ENCODE results near the gene DDX24. TPM values are rescaled to one million over a fixed set of nuclear protein-coding genes. Genes with fewer than 3 reads are reported as not detected.

The DDX24 gene
- polyA plus RNA-seq, 1 donor from 2014 or later, result 207 TPM

- Mint-ChIP-seq H3K9me3 (no peaks in the 10 kb centered on the region), H3K4me3 (no peak overlapping the region), H3K27me3 (peaks cover 20% of the 10 kb centered on the region), H3K4me1 (peaks cover 0 to 8% (median 6%) of the 10 kb centered on the region in 3 donors), H3K27ac (no peak overlapping the region), H3K36me3 (peaks cover 2% of the 10 kb centered on the region)
Observed at GRCh38 chr14:94014382-94014781, 66.6 kb downstream of the DDX24 start.

- H3K27ac Mint-ChIP-seq, result no peak overlapping the region
- H3K4me1 Mint-ChIP-seq, result peaks cover 0 to 8% (median 6%) of the 10 kb centered on the region in 3 donors
- peaks cover 3% of the 10 kb centered on the region for H3K36me3 Mint-ChIP-seq
- H3K9me3 Mint-ChIP-seq, result no peaks in the 10 kb centered on the region
- H3K4me3 Mint-ChIP-seq, result peak overlapping the region in 1 of 4 donors; percentile 3
- H3K27me3 Mint-ChIP-seq, result peaks cover 21% of the 10 kb centered on the region
Observed at GRCh38 chr14:94011795-94012194, 69.2 kb downstream of the DDX24 start.

GRCh38 chr14:94010625-94011024 is 70.4 kb downstream of the DDX24 start:
- Mint-ChIP-seq H3K9me3 (no peaks in the 10 kb centered on the region), H3K4me3 (no peak overlapping the region), H3K27me3 (peaks cover 21% of the 10 kb centered on the region), H3K4me1 (peaks cover 0 to 8% (median 6%) of the 10 kb centered on the region in 3 donors), H3K27ac (no peak overlapping the region), H3K36me3 (peaks cover 3% of the 10 kb centered on the region)

GRCh38 chr14:94009767-94010166 is 71.2 kb downstream of the DDX24 start:
- no peaks in the 10 kb centered on the region for H3K9me3 Mint-ChIP-seq
- H3K4me3 Mint-ChIP-seq, result no peak overlapping the region
- H3K27me3 Mint-ChIP-seq, result peaks cover 17% of the 10 kb centered on the region
- peaks cover 0 to 10% (median 8%) of the 10 kb centered on the region in 3 donors for H3K4me1 Mint-ChIP-seq
- H3K27ac Mint-ChIP-seq, result no peak overlapping the region
- peaks cover 1% of the 10 kb centered on the region for H3K36me3 Mint-ChIP-seq

- Mint-ChIP-seq H3K4me3 (no peak overlapping the region), H3K27me3 (peaks cover 21% of the 10 kb centered on the region), H3K27ac (no peak overlapping the region), H3K36me3 (peaks cover 1% of the 10 kb centered on the region), H3K9me3 (no peaks in the 10 kb centered on the region), H3K4me1 (peaks cover 0 to 10% (median 8%) of the 10 kb centered on the region in 3 donors)
Observed at GRCh38 chr14:94008234-94008633, 72.8 kb downstream of the DDX24 start.

GRCh38 chr14:94005324-94006073 is 75.5 kb downstream of the DDX24 start:
- Mint-ChIP-seq H3K9me3 (no peaks in the 10 kb centered on the region), H3K27ac (no peak overlapping the region), H3K4me3 (no peak overlapping the region), H3K27me3 (peaks cover 21% of the 10 kb centered on the region), H3K4me1 (peaks cover 0 to 7% (median 1%) of the 10 kb centered on the region in 3 donors), H3K36me3 (peaks cover 1% of the 10 kb centered on the region)

GRCh38 chr14:94004015-94004414 is 77.0 kb downstream of the DDX24 start:
- H3K27ac Mint-ChIP-seq, result no peak overlapping the region
- H3K9me3 Mint-ChIP-seq, result no peaks in the 10 kb centered on the region
- H3K27me3 Mint-ChIP-seq, result peaks cover 21% of the 10 kb centered on the region
- peaks cover 1% of the 10 kb centered on the region for H3K36me3 Mint-ChIP-seq
- H3K4me1 Mint-ChIP-seq, result peaks cover 0 to 7% (median 1%) of the 10 kb centered on the region in 3 donors
- no peak overlapping the region for H3K4me3 Mint-ChIP-seq

GRCh38 chr14:94003397-94003796 is 77.6 kb downstream of the DDX24 start:
- no peaks in the 10 kb centered on the region for H3K9me3 Mint-ChIP-seq
- H3K27ac Mint-ChIP-seq, result peak overlapping the region in 1 of 3 donors; percentile 48
- no peak overlapping the region for H3K4me3 Mint-ChIP-seq
- peaks cover 0 to 7% (median 1%) of the 10 kb centered on the region in 3 donors for H3K4me1 Mint-ChIP-seq
- peaks cover 1% of the 10 kb centered on the region for H3K36me3 Mint-ChIP-seq
- peaks cover 23% of the 10 kb centered on the region for H3K27me3 Mint-ChIP-seq

- Mint-ChIP-seq H3K4me1 (peaks cover 0 to 7% (median 1%) of the 10 kb centered on the region in 3 donors), H3K27me3 (peaks cover 30% of the 10 kb centered on the region), H3K36me3 (no peaks in the 10 kb centered on the region), H3K4me3 (no peak overlapping the region), H3K27ac (no peak overlapping the region), H3K9me3 (no peaks in the 10 kb centered on the region)
Observed at GRCh38 chr14:94001501-94002396, 79.3 kb downstream of the DDX24 start.

GRCh38 chr14:94001016-94001415 is 80.0 kb downstream of the DDX24 start:
- H3K9me3 Mint-ChIP-seq, result no peaks in the 10 kb centered on the region
- H3K27me3 Mint-ChIP-seq, result peaks cover 31% of the 10 kb centered on the region
- H3K4me1 Mint-ChIP-seq, result peaks cover 0 to 7% (median 1%) of the 10 kb centered on the region in 3 donors
- H3K27ac Mint-ChIP-seq, result no peak overlapping the region
- H3K4me3 Mint-ChIP-seq, result no peak overlapping the region
- H3K36me3 Mint-ChIP-seq, result no peaks in the 10 kb centered on the region

GRCh38 chr14:94000267-94000666 is 80.7 kb downstream of the DDX24 start:
- no peaks in the 10 kb centered on the region for H3K36me3 Mint-ChIP-seq
- peaks cover 34% of the 10 kb centered on the region for H3K27me3 Mint-ChIP-seq
- no peak overlapping the region for H3K4me3 Mint-ChIP-seq
- peaks cover 0 to 7% (median 1%) of the 10 kb centered on the region in 3 donors for H3K4me1 Mint-ChIP-seq
- no peaks in the 10 kb centered on the region for H3K9me3 Mint-ChIP-seq
- H3K27ac Mint-ChIP-seq, result no peak overlapping the region

- H3K27me3 Mint-ChIP-seq, result peaks cover 34% of the 10 kb centered on the region
- no peak overlapping the region for H3K27ac Mint-ChIP-seq
- H3K36me3 Mint-ChIP-seq, result no peaks in the 10 kb centered on the region
- H3K4me1 Mint-ChIP-seq, result peaks cover 0 to 4% (median 1%) of the 10 kb centered on the region in 3 donors
- no peak overlapping the region for H3K4me3 Mint-ChIP-seq
- H3K9me3 Mint-ChIP-seq, result no peaks in the 10 kb centered on the region
Observed at GRCh38 chr14:93999573-93999972, 81.4 kb downstream of the DDX24 start.

GRCh38 chr14:93998871-93999403 is 82.1 kb downstream of the DDX24 start:
- Mint-ChIP-seq H3K27ac (no peak overlapping the region), H3K36me3 (no peaks in the 10 kb centered on the region), H3K4me3 (no peak overlapping the region), H3K27me3 (peaks cover 34% of the 10 kb centered on the region), H3K9me3 (no peaks in the 10 kb centered on the region), H3K4me1 (peaks cover 0 to 4% (median 1%) of the 10 kb centered on the region in 3 donors)
